ENCODE results near the gene FAM13C. TPM values are rescaled to one million over a fixed set of nuclear protein-coding genes. Genes with fewer than 3 reads are reported as not detected.

FAM13C gene
- total and polyA plus RNA-seq, 10 donors = 1.5 to 19.7 (median 8.9) TPM

DNA sequence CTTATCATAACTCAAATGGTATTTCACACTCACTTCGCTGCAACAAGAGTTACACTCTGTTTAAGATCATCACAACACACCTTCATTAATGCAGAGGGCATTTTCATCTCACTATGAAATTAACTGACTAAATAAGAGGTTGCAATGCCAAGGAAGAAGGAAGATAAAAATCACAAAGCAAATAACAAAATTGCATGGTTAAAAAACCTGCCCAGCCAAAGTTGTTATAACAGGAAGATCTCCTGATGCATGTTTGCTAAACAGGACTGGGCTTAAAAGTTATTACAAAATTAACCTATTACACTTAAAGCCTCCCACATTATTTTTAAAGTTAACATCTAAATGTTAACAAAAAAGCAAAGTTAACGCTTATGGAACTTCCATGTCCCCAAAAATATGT, 11.8 kb downstream of the FAM13C start:
- no peak for DNase-seq
- no peaks in the 10 kb centered on the region for H3K9me3 ChIP-seq
- no peak overlapping the region for H3K4me3 ChIP-seq
- H3K4me1 ChIP-seq = no peaks in the 10 kb centered on the region
- no peak overlapping the region for H3K27ac ChIP-seq
- no peaks in the 10 kb centered on the region for H3K27me3 ChIP-seq (replicated peaks in 1 of 7)
- no peak for TF ChIP-seq POLR2A (IDR thresholded peaks at IDR 0.05)
- WGBS, 5 donors = 88 to 96% (median 95%) methylated on average over 2 of the region's 2 CpGs
- intact Hi-C loops (cut with DNase I; ENCODE audit: low total_unique reads) = no loop called here
- H3K36me3 ChIP-seq = peaks cover 0 to 4% (median 0%) of the 10 kb centered on the region in 6 donors

DNA sequence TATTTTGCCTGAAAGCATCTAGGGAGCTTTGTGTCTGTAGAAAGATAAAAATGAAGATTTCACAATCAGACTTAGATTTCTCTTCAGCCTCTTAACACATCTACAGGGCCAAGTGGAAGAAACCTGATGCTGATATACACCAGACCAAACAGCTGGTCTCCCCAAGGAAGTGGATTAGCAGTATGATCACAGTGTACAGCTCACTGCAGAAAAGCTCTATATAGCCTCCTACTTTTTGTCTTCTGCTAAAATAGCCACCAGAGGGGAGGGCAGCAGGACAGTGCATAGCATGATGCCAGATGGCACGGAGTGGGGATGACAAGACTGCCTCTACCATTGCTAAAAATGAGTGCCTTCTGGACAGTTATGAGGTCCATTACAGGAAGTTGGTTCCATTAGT, 16.0 kb downstream of the FAM13C start:
- Histone ChIP-seq H3K36me3 (peaks cover 0 to 4% (median 0%) of the 10 kb centered on the region in 6 donors), H3K4me1 (no peaks in the 10 kb centered on the region), H3K27ac (no peak overlapping the region), H3K4me3 (no peak overlapping the region), H3K27me3 (replicated peaks in 1 of 7) (no peaks in the 10 kb centered on the region), H3K9me3 (no peaks in the 10 kb centered on the region)
- no peak for TF ChIP-seq POLR2AphosphoS5 (IDR thresholded peaks at IDR 0.05)
- TF ChIP-seq POLR2A (IDR thresholded peaks at IDR 0.05) = no peak
- TF ChIP-seq, protein P1, sequence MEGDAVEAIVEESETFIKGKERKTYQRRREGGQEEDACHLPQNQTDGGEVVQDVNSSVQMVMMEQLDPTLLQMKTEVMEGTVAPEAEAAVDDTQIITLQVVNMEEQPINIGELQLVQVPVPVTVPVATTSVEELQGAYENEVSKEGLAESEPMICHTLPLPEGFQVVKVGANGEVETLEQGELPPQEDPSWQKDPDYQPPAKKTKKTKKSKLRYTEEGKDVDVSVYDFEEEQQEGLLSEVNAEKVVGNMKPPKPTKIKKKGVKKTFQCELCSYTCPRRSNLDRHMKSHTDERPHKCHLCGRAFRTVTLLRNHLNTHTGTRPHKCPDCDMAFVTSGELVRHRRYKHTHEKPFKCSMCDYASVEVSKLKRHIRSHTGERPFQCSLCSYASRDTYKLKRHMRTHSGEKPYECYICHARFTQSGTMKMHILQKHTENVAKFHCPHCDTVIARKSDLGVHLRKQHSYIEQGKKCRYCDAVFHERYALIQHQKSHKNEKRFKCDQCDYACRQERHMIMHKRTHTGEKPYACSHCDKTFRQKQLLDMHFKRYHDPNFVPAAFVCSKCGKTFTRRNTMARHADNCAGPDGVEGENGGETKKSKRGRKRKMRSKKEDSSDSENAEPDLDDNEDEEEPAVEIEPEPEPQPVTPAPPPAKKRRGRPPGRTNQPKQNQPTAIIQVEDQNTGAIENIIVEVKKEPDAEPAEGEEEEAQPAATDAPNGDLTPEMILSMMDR (IDR thresholded peaks at IDR 0.05 in 8 of 11, conservative IDR thresholded peaks at IDR 0.05 in 3 of 11) = no peak
- intact Hi-C loops (cut with DNase I; ENCODE audit: low total_unique reads) = no loop called here
- no peak for DNase-seq
- 67 to 93% (median 75%) methylated on average over 1 of the region's 1 CpG for WGBS, 5 donors

DNA sequence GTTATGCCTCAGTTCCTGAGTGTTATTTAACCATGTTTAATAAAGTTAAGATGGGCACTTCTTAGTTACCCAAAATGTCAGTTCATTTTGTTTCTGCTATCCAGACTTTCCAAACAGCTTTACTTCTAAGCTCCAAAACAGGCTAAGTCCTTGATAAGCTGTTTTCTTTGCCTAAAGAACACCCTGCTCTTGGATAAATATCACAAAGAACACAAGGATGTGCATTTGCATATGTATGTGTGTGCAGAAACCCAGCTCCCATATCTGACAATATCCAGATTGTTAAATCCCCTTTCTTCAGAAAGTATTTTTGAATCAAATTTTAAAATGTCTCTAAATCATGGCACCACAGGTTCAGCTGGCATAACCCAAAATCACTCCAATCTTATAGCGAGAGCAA, 19.6 kb downstream of the FAM13C start:
- H3K27ac ChIP-seq = no peak overlapping the region
- H3K36me3 ChIP-seq = no peaks in the 10 kb centered on the region
- no peak for DNase-seq
- H3K4me3 ChIP-seq = no peak overlapping the region
- intact Hi-C loops (cut with DNase I; ENCODE audit: low total_unique reads) = no loop called here
- WGBS, 5 donors = 33 to 100% (median 95%) methylated on average over 1 of the region's 1 CpG
- peaks cover 0 to 3% (median 0%) of the 10 kb centered on the region in 6 donors for H3K4me1 ChIP-seq
- H3K9me3 ChIP-seq = no peaks in the 10 kb centered on the region
- TF ChIP-seq POLR2AphosphoS5 (IDR thresholded peaks at IDR 0.05) = no peak
- TF ChIP-seq, protein P1 (IDR thresholded peaks at IDR 0.05 in 8 of 11, conservative IDR thresholded peaks at IDR 0.05 in 3 of 11) = no peak
- H3K27me3 ChIP-seq (replicated peaks in 1 of 7) = no peaks in the 10 kb centered on the region

DNA sequence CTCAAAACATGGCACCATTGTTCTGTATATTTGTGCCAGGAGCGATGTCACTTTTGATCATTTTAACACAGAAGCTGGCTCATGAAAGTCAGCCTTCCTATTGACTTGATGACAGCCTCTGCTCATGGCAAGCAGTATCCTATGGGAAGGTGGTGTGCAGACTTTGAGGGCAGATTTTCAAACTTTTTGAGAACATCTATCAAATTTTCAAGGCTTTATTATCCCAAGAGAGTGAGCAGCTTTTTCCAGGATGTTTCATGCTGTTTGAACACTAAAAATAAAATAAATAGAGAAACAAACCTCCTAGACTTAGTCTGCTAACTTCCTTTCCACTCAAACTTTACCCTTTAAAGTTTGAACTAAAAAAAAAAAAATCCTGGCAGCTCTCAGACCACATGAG, 20.3 kb downstream of the FAM13C start:
- no peaks in the 10 kb centered on the region for H3K27me3 ChIP-seq (replicated peaks in 1 of 7)
- no peaks in the 10 kb centered on the region for H3K9me3 ChIP-seq
- no peak overlapping the region for H3K27ac ChIP-seq
- intact Hi-C loops (cut with DNase I; ENCODE audit: low total_unique reads) = no loop called here
- peaks cover 0 to 5% (median 0%) of the 10 kb centered on the region in 6 donors for H3K4me1 ChIP-seq
- no peak overlapping the region for H3K4me3 ChIP-seq
- DNase-seq = no peak
- TF ChIP-seq POLR2A (IDR thresholded peaks at IDR 0.05) = no peak
- TF ChIP-seq, protein P1 (IDR thresholded peaks at IDR 0.05 in 8 of 11, conservative IDR thresholded peaks at IDR 0.05 in 3 of 11) = no peak
- no peak for TF ChIP-seq POLR2AphosphoS5 (IDR thresholded peaks at IDR 0.05)
- H3K36me3 ChIP-seq = no peaks in the 10 kb centered on the region
- 75 to 93% (median 85%) methylated on average over 1 of the region's 1 CpG for WGBS, 5 donors

DNA sequence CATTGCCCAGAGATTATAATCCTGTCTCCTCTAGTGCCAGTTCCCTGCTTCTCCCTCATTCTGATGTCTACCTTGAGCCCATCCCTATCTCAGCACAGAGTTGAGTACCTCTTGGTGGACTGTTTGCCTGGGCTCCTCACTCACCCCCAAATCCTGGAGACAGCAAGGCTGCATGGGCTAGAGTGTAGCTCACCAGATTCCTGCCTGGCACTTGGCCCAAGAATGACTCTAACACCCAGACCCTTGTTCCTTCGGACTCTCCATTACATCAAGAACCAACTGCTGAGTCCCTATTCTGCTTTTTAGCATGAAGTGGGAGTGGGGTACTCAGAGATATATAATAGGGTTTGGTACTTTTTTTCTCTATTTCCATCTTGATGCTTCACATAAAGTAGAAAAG, 22.1 kb downstream of the FAM13C start:
- TF ChIP-seq, protein P1 (IDR thresholded peaks at IDR 0.05 in 8 of 11, conservative IDR thresholded peaks at IDR 0.05 in 3 of 11) = no peak
- TF ChIP-seq POLR2A (IDR thresholded peaks at IDR 0.05) = no peak
- no peak for TF ChIP-seq POLR2AphosphoS5 (IDR thresholded peaks at IDR 0.05)
- Histone ChIP-seq H3K27me3 (replicated peaks in 1 of 7) (no peaks in the 10 kb centered on the region), H3K4me1 (peaks cover 0 to 5% (median 0%) of the 10 kb centered on the region in 6 donors), H3K36me3 (no peaks in the 10 kb centered on the region), H3K27ac (no peak overlapping the region), H3K4me3 (no peak overlapping the region), H3K9me3 (no peaks in the 10 kb centered on the region)
- 80 to 97% (median 85%) methylated on average over 1 of the region's 1 CpG for WGBS, 5 donors
- intact Hi-C loops (cut with DNase I; ENCODE audit: low total_unique reads) = no loop called here
- DNase-seq = no peak

All from spleen (tissue), 11 donors.